SK-N-SH (cell line): Measurements from ENCODE around the gene MPDU1.

Experiments
- CTCF ChIP-seq: fragments of 200-600 bp; sonication (generic); IDR thresholded peaks from 2 replicates; pipeline ENCODE4 v1.6.1; 2017; ENCODE audit warnings: antibody characterized with exemption, mild to moderate bottlenecking, moderate library complexity
- ELF1 ChIP-seq: IDR thresholded peaks from 2 replicates; pipeline ENCODE4 v1.4.0; 2012
- FOXJ3 ChIP-seq: sonication (generic); formaldehyde crosslinking; IDR thresholded peaks from 2 replicates; pipeline ENCODE4 v1.5.1; 2020; ENCODE audit warnings: mild to moderate bottlenecking, missing genetic modification reagents
- FOXM1 ChIP-seq: IDR thresholded peaks from 2 replicates; pipeline ENCODE4 v1.4.0; 2012; ENCODE audit warnings: low read depth, mild to moderate bottlenecking
- GABPA ChIP-seq: IDR thresholded peaks from 2 replicates; pipeline ENCODE4 v1.4.0; 2012; ENCODE audit warnings: low read depth, mild to moderate bottlenecking
- GATA2 ChIP-seq: sonication (generic); formaldehyde crosslinking; IDR thresholded peaks from 2 replicates; pipeline ENCODE4 v1.5.0; 2020; ENCODE audit warnings: mild to moderate bottlenecking, missing genetic modification reagents
- JUND ChIP-seq: IDR thresholded peaks from 2 replicates; pipeline ENCODE4 v1.4.0; 2012
- MAX ChIP-seq: IDR thresholded peaks from 2 replicates; pipeline ENCODE4 v1.4.0; 2012; ENCODE audit warnings: low read depth
- MXI1 ChIP-seq: IDR thresholded peaks from 2 replicates; pipeline ENCODE4 v1.6.1; 2012; ENCODE audit warnings: mild to moderate bottlenecking, low read depth, low read length, improper control_type of control experiment
- PBX3 ChIP-seq: IDR thresholded peaks from 2 replicates; pipeline ENCODE4; 2012
- RAD21 ChIP-seq: IDR thresholded peaks from 2 replicates; pipeline ENCODE4 v1.6.1; 2012; ENCODE audit warnings: mild to moderate bottlenecking, low read length
- SMC3 ChIP-seq: IDR thresholded peaks from 2 replicates; pipeline ENCODE4 v1.6.1; 2012; ENCODE audit warnings: low read depth, low read length, improper control_type of control experiment
- TEAD4 ChIP-seq: IDR thresholded peaks from 2 replicates; pipeline ENCODE4 v1.4.0; 2012; ENCODE audit warnings: mild to moderate bottlenecking, borderline replicate concordance; ENCODE audit not compliant: insufficient read depth
- TF ChIP-seq, protein P1 (sequence below): IDR thresholded peaks from 2 replicates; pipeline ENCODE4 v1.6.1; 2012; ENCODE audit warnings: mild to moderate bottlenecking, low read depth, low read length, moderate library complexity

- TF ChIP-seq ELF1 (no peak), CTCF (no peak), MAX (no peak), SMC3 (no peak), JUND (no peak), PBX3 (no peak), GABPA (no peak), RAD21 (no peak), MXI1 (no peak), GATA2 (CRISPR knock-in tag) (no peak), FOXJ3 (CRISPR knock-in tag) (no peak), TEAD4 (no peak), FOXM1 (no peak)
- TF ChIP-seq, protein P1, sequence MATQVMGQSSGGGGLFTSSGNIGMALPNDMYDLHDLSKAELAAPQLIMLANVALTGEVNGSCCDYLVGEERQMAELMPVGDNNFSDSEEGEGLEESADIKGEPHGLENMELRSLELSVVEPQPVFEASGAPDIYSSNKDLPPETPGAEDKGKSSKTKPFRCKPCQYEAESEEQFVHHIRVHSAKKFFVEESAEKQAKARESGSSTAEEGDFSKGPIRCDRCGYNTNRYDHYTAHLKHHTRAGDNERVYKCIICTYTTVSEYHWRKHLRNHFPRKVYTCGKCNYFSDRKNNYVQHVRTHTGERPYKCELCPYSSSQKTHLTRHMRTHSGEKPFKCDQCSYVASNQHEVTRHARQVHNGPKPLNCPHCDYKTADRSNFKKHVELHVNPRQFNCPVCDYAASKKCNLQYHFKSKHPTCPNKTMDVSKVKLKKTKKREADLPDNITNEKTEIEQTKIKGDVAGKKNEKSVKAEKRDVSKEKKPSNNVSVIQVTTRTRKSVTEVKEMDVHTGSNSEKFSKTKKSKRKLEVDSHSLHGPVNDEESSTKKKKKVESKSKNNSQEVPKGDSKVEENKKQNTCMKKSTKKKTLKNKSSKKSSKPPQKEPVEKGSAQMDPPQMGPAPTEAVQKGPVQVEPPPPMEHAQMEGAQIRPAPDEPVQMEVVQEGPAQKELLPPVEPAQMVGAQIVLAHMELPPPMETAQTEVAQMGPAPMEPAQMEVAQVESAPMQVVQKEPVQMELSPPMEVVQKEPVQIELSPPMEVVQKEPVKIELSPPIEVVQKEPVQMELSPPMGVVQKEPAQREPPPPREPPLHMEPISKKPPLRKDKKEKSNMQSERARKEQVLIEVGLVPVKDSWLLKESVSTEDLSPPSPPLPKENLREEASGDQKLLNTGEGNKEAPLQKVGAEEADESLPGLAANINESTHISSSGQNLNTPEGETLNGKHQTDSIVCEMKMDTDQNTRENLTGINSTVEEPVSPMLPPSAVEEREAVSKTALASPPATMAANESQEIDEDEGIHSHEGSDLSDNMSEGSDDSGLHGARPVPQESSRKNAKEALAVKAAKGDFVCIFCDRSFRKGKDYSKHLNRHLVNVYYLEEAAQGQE, result no peak
Measured at GRCh38 chr17:7574176-7574953, 9.3 kb upstream of the MPDU1 start.
